HG02870 (cell line): ENCODE measurements around the gene TTC34.
"Not testable (repeated sequence)": the region's sequence is repeated elsewhere in the genome, so short reads cannot be mapped to it uniquely, and the experiment has no call there.

Experiments used
- ATAC-seq: cut with Tn5 transposase; IDR thresholded peaks from one replicate; pipeline ENCODE4 v1.9.1; 2021; ENCODE audit warnings: mild to moderate bottlenecking, moderate library complexity; ENCODE audit not compliant: unreplicated experiment

TTC34 gene

GRCh38 chr1:2684878-2685277, 116.6 kb downstream of the TTC34 start:
- ATAC-seq = not testable (repeated sequence)

- not testable (repeated sequence) for ATAC-seq
These were observed 117.5 kb downstream of the TTC34 start for GRCh38 chr1:2684000-2684399.

GRCh38 chr1:2683321-2683741, 118.2 kb downstream of the TTC34 start:
- not testable (repeated sequence) for ATAC-seq

- not testable (repeated sequence) for ATAC-seq
These were observed 118.6 kb downstream of the TTC34 start for GRCh38 chr1:2682879-2683278.

GRCh38 chr1:2676726-2677125, 124.8 kb downstream of the TTC34 start:
- not testable (repeated sequence) for ATAC-seq

GRCh38 chr1:2671656-2672055, 129.8 kb downstream of the TTC34 start:
- not testable (repeated sequence) for ATAC-seq

GRCh38 chr1:2659806-2660205, 141.7 kb downstream of the TTC34 start:
- not testable (repeated sequence) for ATAC-seq

- ATAC-seq = not testable (repeated sequence)
These were observed 143.6 kb downstream of the TTC34 start for GRCh38 chr1:2657909-2658308.

GRCh38 chr1:2657124-2657523, 144.4 kb downstream of the TTC34 start:
- ATAC-seq = not testable (repeated sequence)

- ATAC-seq = not testable (repeated sequence)
These were observed 145.7 kb downstream of the TTC34 start for GRCh38 chr1:2655598-2656434.

- not testable (repeated sequence) for ATAC-seq
These were observed 147.0 kb downstream of the TTC34 start for GRCh38 chr1:2654443-2654948.

- ATAC-seq = not testable (repeated sequence)
These were observed 147.6 kb downstream of the TTC34 start for GRCh38 chr1:2653741-2654442.

GRCh38 chr1:2652926-2653571, 148.4 kb downstream of the TTC34 start:
- ATAC-seq = not testable (repeated sequence)

- ATAC-seq = not testable (repeated sequence)
These were observed 149.2 kb downstream of the TTC34 start for GRCh38 chr1:2652152-2652925.

GRCh38 chr1:2650967-2651645, 150.4 kb downstream of the TTC34 start:
- ATAC-seq = no peak

GRCh38 chr1:2646837-2647236, 154.7 kb downstream of the TTC34 start:
- ATAC-seq = no peak

- no peak for ATAC-seq
These were observed 155.7 kb downstream of the TTC34 start for GRCh38 chr1:2645776-2646175.

GRCh38 chr1:2645143-2645542, 156.3 kb downstream of the TTC34 start:
- no peak for ATAC-seq

GRCh38 chr1:2644591-2645101, 156.8 kb downstream of the TTC34 start:
- no peak for ATAC-seq

- ATAC-seq = no peak
These were observed 157.3 kb downstream of the TTC34 start for GRCh38 chr1:2644171-2644570.
